TTC549 (cell line): ENCODE results near the gene CADPS2.

ENCODE experiments used
- FAIRE-seq: peaks from 2 replicates; lab custom pipeline; 2012; peaks lifted over from hg19 to GRCh38; lab: Jason Lieb, UNC

The CADPS2 gene

GRCh38 chr7:122600042-122600441 lies 286.2 kb downstream of the CADPS2 start:
- FAIRE-seq = no peak

GRCh38 chr7:122597277-122597676 lies 289.0 kb downstream of the CADPS2 start:
- FAIRE-seq = no peak

- no peak for FAIRE-seq
These were observed 290.4 kb downstream of the CADPS2 start for GRCh38 chr7:122595885-122596284.

GRCh38 chr7:122588621-122589020 lies 297.6 kb downstream of the CADPS2 start:
- FAIRE-seq = no peak

GRCh38 chr7:122584676-122585251 lies 301.5 kb downstream of the CADPS2 start:
- no peak for FAIRE-seq

- no peak for FAIRE-seq
These were observed 307.9 kb downstream of the CADPS2 start for GRCh38 chr7:122578350-122578749.

GRCh38 chr7:122577449-122578003 lies 308.7 kb downstream of the CADPS2 start:
- no peak for FAIRE-seq

- FAIRE-seq = no peak
These were observed 313.6 kb downstream of the CADPS2 start for GRCh38 chr7:122572706-122573105.

- FAIRE-seq = no peak
These were observed 324.9 kb downstream of the CADPS2 start for GRCh38 chr7:122561326-122561725.

- no peak for FAIRE-seq
These were observed 329.3 kb downstream of the CADPS2 start for GRCh38 chr7:122556873-122557542.

- no peak for FAIRE-seq
These were observed 330.0 kb downstream of the CADPS2 start for GRCh38 chr7:122556219-122556618.

DNA sequence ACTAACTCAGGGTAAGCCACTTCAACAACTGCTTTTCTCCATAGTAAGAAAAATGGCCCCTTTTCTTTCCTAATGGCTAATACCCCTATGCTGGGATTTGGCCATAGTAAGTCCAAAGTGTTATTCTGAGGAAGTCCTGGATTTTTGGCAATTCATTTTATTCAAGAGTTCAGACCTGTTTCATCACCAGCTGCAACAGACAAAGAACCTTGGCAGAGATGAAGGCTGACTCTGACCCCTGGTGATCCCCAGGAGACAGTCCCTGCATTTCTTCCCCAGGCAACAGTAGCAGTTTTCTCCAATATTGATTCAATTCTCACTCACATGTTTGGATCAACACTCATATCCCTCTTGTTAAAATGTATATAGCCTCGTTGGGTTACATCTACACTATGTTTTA lies 332.5 kb downstream of the CADPS2 start:
- no peak for FAIRE-seq

GRCh38 chr7:122552769-122553168 lies 333.5 kb downstream of the CADPS2 start:
- FAIRE-seq = no peak

- FAIRE-seq = no peak
These were observed 335.7 kb downstream of the CADPS2 start for GRCh38 chr7:122550545-122550944.

- FAIRE-seq = no peak
These were observed 336.7 kb downstream of the CADPS2 start for GRCh38 chr7:122549578-122549977.

DNA sequence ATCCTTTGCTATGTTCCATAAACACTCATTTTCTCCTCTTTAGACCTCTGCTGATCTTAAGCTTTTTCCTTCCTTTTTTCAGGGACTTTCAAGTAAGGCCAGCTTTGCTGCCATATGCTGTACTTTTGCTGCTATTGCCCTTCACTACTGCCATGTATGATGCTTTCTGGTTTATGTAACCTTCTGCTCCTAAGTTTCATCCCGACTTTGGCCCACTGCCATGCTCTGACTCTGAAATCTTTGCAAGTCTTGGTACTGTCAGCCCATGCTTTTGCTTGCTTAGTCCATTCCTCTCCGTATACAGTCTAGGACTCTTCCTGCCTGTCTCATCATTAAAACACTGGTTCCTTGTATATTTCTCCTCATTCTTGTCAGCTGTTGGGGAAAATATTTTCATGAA lies 339.8 kb downstream of the CADPS2 start:
- no peak for FAIRE-seq

DNA sequence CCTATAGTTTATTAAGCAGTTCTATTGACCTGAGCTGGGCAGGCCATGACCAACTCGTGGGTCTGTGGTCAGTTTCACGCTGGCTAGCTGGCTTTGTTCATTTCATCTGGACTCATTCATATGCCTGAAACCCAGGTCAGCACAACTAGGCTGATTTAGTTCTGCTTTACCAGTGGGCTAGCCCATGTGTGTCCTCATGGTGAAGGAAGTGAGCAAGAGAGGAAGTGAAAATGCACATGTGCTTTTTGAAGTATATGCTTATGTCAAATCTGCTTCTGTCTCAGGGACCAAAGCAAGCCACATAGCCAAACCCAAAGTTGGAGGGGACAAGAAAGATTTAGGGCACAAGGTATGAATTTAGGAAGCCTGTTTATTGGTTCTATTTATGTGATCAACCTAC lies 341.8 kb downstream of the CADPS2 start:
- FAIRE-seq = no peak

- no peak for FAIRE-seq
These were observed 342.4 kb downstream of the CADPS2 start for GRCh38 chr7:122543891-122544290.

GRCh38 chr7:122543166-122543565 lies 343.1 kb downstream of the CADPS2 start:
- no peak for FAIRE-seq

GRCh38 chr7:122535086-122535485 lies 351.2 kb downstream of the CADPS2 start:
- no peak for FAIRE-seq

DNA sequence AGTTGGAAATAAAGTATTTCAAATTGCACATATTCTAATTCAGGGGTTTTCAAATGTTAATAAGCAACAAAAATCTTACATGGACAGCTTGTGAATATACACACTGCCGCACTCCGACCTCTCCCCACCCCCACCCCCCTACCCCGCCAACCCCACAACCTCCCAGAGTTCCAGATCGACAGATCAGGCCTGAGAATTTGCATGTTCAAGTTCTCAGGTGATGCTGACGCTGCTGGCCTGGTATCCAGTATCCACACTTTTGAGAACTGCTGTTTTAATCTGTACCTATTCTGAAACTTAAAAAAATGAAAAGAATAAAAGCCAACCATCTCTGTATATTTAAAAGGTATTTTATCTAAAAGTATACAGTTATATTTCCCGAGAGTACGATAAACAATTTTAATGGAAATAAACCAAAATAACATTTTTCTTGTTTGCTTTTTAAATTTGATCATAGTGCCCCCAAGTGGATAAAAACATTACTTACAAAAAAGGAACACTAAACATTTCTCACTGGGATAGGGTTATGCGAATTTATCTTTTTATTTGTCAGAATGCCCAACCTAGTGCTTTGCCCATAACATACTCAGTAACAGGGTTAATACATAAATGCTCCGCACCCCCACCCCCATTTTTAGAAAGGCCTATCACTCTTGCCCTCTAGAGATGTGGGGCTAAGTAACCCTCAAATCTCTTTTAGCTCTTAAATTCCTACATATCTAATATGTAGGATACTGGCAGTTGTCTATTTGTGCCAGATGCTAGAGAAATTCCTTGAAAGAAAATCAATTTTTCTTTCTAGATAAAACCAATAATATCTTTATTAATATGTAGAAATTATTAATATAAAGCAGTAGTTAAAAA lies 353.6 kb downstream of the CADPS2 start:
- FAIRE-seq = peak; percentile 81

- peak; percentile 87 for FAIRE-seq
These were observed 357.3 kb downstream of the CADPS2 start for GRCh38 chr7:122528879-122529481.

GRCh38 chr7:122525355-122525754 lies 360.9 kb downstream of the CADPS2 start:
- no peak for FAIRE-seq
